Hypothalamus (tissue), 51 donors: ENCODE results near the gene USPL1.
A peak's percentile ranks its signal among the peaks of the same experiment; 100 is the strongest.
"Not testable (repeated sequence)": the region's sequence is repeated elsewhere in the genome, so short reads cannot be mapped to it uniquely, and the experiment has no call there.

Experiments used
- DNase-seq, 51 donors: peaks; one replicate each; lab custom pipeline; 2025; lab: John Stamatoyannopoulos, UW

Gene USPL1

DNA sequence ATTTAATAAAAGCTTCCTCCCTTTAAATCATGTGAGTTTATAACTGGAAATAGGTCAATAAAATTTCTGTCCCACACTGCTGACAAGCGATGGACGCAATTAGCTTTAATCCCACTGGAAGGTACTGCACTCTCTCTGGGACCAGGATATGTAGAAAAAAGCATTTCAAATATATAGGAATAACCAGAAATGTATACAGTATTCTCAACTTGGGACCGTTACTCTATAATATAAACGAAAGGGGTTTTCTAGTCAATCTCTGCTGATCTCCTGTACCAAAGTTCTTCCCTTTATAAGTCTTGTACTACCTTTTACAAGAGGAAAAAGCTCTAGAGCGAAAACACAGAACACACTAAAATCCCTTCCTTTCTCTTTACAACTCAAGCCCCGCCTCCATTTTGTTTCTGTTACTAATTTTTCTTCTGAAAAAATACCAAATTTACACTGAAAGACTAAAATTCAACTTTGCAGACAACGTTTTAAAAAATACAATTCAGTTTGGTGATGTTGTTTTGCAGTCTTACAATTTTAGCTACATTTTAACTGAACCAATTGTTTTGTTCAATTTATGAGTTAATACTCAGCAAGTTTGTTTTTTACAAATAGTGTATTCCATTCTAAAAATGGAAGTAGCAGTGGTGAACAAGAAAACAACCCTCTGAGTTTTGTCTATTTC, 1.7 kb upstream of the USPL1 start:
- peak in 1 of 51 donors; percentile 60 for DNase-seq

DNA sequence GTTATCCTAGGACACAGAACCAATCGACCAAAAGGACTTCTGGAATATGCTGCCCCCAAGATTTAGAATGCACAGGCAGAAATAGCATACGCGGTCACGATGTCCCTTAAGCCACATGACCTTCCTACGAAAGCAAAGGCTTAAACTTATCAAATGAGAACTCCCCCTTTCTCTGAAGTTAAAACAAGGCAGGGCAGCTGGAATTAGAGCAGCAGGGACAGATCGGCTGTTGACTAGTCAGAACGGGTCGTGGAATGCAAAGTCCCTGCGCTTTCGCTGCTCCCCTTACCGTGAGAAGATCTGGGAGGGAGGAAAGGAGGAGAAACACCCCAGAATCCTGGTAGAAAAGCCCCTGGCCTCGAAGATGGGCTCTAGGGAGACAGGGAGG, 799 bp upstream of the USPL1 start:
- peak in 41 of 51 donors; percentile 30 to 94 (median 72) for DNase-seq

DNA sequence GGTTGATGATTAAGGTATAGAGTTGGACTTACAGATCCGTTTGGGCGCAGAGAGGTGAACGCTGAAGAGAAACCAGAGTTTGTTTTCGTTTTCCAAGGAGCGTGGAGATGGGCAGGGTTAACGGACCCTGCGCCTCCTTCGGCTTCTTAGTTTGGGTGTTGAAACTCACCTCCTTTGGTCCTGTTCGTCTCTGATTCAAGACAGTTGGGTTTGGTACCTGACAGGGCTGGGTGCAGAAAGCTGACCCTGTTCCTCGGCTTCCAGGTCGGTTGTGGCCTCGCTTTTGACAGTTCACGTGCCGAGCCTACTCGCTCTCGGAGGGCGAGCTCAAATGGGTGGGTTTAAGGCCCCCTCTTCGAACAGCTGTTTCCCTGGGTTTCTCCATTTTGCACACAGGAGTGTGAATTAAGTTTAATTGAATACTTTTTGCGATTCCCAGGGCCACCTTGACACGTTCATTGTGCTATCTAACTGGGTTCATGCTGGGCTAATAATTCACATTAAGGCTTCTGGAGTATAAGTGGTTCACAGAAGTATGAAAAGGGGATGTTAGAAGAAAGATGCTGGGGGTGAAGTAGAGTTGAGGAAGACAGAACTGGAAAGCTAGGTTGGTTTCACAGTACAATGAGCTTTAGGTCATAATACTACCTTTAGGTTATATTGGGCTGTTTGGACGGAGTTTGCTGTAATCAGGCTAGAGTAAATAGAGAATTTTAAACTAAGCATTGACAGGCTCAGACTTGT, 638 bp downstream of the USPL1 start:
- DNase-seq = peak in 18 of 51 donors; percentile 3 to 52 (median 33)

DNA sequence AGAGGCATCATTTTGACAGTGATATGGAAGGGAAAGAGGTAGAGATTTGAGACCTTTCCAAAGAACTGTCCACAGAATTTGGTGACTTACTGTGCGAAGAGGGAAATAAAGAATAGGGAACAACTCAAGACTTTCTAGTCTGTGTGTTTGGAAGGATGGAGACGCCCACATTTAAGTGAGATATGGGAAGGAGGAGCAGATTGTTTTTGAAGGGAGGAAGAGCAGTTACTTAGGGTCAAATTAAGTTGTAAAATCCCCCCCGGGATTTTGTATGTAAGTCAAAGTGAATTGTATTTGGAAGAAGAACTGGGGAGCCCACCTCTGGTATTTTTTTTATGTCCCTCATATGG, 1.2 kb downstream of the USPL1 start:
- DNase-seq = no peak

DNA sequence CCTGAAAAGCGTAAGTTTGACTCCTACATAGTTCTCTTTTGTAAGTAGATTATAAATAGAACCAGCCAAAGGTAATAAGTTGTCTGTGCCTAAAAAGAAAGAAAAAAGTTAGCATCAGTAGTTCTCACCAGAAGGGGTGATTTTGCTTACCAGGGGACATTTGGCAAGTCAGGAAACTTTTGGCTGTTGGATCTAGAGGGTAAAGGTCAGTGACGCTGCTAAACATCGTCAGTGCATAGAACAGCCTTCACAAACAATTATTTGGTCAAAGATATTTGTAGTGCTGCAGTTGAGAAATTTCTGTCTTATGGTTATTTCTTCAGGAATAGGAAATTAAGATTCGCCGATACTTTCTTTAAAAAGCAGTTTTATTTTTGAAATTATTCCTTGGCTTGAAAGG, 2.0 kb downstream of the USPL1 start:
- DNase-seq = no peak

DNA sequence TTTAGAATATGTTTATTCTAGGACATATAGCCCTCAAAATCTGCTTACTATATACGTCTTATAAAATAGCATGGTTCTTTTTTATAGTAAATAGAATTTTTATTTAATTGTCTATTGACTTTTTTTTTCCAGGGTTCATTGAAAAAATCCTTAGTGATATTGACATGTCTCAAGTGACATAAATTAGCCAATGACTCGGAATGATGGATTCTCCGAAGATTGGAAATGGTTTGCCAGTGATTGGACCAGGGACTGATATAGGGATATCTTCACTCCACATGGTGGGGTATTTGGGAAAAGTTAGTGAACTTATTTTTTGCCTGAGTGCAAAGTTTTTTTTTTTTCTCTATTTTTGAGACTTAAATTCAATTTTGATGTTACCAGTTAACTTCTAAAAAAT, 3.2 kb downstream of the USPL1 start:
- DNase-seq = no peak

DNA sequence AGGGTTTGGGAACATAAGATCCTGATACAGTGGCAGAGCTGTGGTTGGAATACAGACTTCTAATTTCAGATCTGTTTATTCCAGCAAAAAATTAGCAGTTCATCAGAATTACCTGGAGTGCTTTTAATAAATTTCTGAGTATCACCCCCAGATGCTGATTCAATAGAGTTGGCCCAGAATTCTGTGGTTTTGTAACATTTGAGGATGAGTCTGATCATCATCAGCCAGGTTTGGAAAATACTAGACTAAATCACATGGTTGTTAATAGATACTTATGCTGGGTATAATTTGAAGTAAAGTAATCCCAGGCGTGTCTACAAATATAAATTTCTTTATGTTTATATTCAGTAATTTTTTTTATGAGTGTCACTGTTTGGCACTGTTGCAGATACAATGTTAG, 4.8 kb downstream of the USPL1 start:
- no peak for DNase-seq

DNA sequence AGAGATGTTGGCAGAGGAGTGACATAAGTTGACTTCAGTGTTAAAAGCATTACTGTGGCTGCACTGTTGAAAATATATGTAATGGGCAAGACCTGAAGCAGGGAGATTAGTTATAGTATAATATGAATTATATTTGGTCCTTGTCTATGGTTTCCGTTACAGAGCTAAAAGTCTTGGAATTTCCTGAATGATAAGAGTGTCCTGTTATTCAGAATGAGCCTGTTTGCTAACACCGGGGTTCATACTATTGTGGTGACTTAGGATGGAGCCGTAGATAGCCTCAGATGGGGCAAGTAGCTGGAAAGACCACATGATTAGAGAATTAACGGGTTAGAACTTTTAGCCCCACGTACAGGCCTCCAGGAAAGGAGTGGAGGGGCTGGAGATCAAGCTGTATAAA, 5.7 kb downstream of the USPL1 start:
- DNase-seq = no peak

DNA sequence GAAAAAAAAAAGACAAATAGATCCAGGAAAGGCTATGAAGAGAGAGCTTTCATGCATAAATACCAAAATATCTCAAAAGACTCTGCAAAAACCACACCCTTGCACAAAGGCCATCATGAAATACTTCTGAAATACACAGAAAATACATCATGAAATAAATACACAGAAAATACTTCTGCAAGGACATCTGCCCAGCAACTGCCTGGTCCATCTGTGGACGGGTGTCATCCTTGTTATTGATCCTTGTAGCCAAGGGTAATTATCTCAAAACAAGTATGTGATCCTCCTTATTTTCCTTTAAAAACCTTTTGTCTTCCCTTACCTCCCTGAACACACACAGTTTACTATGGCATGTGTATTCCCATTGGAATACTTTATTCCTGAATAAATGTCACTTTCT, 6.9 kb downstream of the USPL1 start:
- no peak for DNase-seq

DNA sequence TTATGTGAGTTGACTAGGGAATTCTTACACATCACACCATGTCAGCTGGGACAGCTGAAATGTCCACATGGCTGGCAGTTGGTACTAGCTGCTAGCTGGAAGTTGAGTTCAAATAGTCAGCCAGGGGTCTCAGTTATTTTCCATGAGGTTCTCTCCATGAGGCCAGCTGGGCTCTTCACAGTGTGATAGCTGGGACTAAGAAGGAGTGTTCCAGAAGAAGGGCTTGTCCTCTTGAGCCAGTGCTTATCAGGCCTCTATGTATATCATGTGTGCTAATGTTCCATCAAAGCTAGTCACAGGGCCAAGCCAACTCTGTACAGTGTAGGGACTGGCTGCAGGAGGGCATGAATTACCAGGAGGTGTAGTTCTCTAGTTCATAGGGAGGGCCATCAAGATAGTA, 11.8 kb downstream of the USPL1 start:
- no peak for DNase-seq

DNA sequence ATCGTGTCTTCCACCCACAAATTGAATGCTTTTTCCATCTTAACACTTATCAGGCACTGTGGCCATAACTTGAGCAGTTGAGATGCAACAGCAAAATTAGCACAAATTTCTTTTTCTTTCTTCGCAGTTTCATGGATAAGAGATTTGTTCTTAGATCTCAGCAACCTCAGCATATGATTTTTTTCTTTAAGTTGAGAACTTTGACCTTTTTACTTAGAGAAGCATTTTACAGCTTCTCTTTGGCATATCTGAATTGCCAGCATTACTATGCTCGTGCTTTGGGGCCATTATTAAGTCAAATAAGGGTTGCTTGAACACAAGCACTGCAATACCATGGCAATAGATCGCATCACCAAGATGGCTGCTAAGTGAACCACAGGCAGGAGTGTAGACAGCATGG, 16.1 kb downstream of the USPL1 start:
- DNase-seq = no peak

DNA sequence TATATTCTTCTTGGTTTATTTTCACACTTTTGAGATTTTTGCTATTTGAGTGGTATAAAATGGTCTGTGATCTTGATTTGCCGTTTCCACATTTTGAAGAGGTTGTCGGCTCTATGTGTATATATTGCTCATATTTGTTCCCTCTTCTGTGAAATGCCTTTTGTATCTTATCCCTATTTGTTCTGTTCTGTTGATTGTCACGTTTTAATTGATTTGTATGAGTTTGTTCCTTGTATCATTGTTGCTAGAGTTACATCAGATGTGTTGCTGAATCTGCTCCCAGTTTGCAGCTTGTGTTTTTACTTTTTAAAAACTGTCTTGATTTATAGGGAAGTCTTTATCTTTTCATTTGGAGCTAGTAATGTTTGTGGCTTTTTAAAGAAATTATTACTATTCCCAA, 17.1 kb downstream of the USPL1 start:
- DNase-seq = no peak

DNA sequence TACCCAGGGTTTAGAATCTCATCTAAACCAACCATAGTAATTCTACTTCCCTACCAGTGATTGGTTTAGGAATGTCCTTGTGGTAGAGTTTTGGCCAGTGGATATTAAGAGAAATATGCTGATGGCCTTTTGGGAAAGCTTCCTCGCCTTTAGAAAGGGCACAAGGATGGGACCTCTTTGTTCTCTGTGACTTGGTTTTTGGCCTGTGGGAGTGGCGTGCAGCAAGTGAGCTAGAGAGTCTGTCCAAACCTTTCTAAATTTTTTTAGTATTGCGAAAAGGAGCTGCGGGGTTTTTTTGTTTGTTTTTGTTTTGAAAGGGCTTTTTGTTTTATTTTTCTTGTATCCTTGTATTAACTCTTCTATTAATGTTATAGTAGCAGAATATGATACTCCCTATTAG, 20.6 kb downstream of the USPL1 start:
- no peak for DNase-seq

DNA sequence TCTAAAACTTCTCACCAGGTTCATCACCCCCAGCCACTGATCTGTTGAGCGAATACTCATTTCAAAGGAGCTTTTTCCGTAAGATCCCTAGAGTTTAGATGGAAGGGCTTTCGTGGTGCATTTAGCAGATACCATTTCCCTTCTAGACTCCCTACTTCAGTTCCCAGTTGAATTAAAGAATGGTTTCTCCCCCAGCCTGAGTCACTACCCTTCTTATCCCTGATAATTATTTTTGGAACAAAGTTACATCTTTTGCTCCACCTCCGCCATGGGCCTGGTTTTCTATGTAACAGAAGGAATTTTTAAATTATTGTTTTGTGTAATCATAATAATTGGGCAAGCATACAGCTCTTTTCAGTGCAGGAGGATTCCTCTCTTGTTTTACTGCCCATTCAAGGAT, 22.0 kb downstream of the USPL1 start:
- DNase-seq = no peak

DNA sequence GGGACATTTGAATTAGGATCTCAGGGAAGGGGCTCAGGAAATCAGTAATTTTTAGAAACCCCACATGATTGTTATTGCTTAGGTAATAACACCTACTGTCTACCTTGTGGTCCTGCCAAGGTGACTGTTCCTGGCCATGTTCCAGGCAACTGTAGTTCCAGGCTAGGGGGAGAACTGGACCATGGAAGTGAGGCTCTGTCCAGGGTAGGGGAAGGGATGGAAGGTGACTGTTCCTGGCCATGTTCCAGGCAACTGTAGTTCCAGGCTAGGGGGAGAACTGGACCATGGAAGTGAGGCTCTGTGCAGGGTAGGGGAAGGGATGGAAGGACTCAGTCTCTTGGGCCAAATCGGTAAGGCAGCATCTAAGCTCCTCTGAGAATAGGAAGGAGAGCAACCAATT, 23.5 kb downstream of the USPL1 start:
- not testable (repeated sequence) for DNase-seq

DNA sequence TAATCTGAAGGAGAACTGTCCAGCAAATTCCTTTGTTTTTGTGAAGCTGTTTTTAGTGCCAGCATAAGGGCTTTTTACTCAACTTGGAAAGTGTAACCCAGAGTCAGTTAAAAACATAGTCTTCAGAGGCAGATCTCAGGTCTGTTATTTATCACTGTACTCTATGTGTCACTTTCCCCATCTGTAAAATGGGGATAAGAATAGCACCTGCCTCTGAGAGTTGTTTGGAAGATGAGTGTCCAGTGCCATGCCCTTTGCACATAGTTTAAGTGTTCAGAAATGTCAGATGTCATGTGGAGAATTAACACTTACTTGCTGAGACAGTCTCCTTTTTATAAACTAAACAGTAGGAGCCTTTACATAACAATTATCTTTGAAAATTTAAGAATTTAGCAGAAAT, 27.9 kb downstream of the USPL1 start:
- DNase-seq = no peak

DNA sequence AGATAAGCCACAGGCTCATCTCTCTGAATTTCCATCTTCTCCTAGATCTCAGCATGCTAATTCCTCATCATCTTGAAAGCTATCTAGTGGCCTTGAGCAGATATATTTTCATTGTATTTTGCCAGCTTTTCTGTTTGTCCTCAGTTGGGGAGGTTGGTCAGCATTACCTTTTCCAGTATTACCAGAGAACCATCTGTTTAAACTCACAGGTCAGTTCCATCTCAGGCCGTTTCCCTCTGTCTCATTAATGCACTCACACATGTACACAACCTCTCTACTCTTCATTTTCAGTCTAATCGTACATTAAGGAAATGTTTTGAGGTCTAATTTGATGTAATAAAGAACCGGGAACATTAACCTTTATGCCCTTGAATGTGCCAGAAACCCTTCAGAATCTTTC, 29.7 kb downstream of the USPL1 start:
- no peak for DNase-seq

DNA sequence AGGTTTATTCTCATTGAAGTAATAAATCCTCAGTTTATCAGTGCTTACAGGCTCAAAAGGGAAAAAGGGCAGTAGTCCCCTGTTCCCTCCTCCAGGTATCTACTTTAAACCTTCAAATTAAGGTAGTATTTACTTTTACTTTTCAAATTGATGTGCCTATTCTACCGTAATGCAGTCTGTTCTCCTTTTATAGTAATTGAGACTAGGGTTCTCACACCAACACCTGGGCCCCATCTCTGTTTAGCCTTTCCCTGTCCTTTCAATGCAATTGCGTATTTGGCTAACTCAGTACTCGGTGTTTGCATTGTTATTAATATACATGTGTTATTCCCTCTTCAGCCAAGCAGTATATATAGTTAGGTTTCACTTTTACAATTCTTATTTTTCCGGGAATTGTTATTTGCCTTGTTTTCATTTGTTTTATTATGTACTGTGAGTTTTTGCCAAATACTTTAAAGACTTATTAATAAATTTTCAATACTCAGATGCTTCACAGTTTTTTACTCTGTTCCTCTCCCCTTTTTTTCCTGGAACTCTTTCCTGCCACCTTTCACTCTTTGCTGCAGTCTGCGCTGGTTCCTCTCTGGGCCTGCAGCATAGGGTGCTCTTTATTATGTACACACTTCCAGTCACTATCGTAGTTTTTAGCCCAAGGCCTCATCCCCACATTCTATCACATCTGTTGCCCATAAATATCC, 30.3 kb downstream of the USPL1 start:
- DNase-seq = no peak

DNA sequence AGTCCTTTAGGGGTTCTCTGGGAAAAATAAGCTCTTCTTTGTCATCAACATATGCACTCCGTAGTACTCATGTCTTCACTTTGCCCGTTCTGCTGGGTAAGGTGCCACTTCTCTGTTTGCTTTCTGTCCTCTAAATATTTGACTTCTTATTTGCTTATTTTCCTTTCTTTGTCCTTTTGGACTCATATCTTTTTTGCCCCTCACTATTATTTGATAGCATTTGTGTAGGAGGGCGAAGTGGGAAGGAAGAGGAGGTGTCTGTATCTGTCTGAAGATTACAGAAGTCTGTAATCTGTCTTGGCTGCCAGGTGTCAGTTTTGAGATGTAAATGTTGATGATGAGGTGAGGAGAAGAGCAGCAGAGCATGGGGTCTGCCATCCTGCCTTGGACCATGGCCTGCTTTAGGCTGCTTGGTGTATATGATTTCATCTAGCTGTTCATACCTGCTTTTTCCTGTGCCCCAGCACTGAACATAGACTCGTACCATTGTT, 30.8 kb downstream of the USPL1 start:
- DNase-seq = no peak

DNA sequence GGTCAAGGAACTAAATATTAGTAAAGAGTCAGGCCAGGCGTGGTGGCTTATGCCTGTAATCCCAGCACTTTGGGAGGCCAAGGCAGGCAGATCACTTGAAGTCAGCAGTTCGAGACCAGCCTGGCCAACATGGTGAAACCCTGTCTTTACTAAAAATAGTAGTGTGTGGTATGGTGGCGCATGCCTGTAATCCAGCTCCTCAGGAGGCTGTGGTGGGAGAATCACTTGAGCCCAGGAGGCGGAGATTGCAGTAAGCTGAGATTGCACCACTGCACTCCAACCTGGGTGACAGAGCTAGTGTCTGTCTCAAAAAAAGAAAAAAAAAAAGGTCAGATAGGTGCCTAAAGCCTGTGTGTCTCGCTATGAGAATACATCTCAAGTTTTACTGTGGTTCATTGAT, 33.9 kb downstream of the USPL1 start:
- not testable (repeated sequence) for DNase-seq

DNA sequence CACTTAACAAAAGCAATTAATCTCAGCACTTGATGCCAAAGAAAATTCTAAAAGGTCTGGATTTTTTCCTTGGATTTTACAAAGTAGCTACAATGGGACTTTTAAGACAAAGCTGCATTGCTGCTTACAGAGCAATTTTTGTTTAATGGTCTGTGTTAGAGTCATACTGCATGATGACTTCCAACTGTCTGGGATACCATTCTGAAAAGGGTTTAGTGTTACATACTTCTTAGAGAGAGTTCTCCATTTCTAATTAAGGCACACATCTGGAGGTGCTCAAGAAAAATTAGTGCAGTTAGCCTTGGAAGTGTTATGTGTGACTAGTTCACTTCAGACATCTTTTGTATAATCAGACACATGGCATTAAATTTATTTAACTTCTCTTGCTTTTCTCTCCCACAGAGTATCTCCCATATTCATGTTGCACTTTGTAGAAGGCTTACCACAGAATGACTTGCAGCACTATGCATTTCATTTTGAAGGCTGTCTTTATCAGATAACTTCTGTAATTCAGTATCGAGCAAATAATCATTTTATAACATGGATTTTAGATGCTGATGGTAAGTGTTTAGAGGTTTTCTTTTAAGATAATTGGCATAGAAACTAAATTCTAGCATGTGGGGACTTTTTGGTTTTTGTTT, 35.1 kb downstream of the USPL1 start:
- no peak for DNase-seq
